HCT116 (cell line): ENCODE measurements around the gene ALX3. TPM values are rescaled to one million over a fixed set of nuclear protein-coding genes. Genes with fewer than 3 reads are reported as not detected.

Experiments
- ATAC-seq: fragments of 200-7000 bp; cut with Tn5 transposase; 2 replicates; pipeline ENCODE4 v1.9.1; 2020; ENCODE audit warnings: mild to moderate bottlenecking, moderate library complexity
- BruUV-seq: library from RNA; stranded (reverse); fragments of 400-500 nt; replicated peaks from 2 replicates; lab custom pipeline; 2021; lab: Mats Ljungman, UMichigan
- CTCF ChIA-PET: fragments of 300-600 bp; sonication (Branson Sonifier 250); formaldehyde crosslinking; loops from one replicate; lab custom pipeline; 2021; ENCODE audit warnings: antibody characterized with exemption; lab: Charles Lee
- POLR2A ChIA-PET: fragments of 300-600, 350-600 bp; sonication (Branson Sonifier 250); formaldehyde crosslinking; loops from one replicate; lab custom pipeline; 2021; ENCODE audit warnings: antibody characterized with exemption; lab: Charles Lee
- RAD21 ChIA-PET, 2 experiments: fragments of 300-600 bp; sonication (Branson Sonifier 250); formaldehyde crosslinking; loops; one replicate each; lab custom pipeline; 2023; ENCODE audit warnings: low total read pairs in 2 of 2; ENCODE audit not compliant: uncharacterized antibody in 2 of 2, unreplicated experiment in 2 of 2, low non-redundant PET in 1 of 2; lab: Charles Lee
- DNase-seq: peaks from one replicate; pipeline ENCODE4 v3.0.0-alpha.2; 2010; ENCODE audit warnings: low read depth, low spot score
- H2AFZ ChIP-seq: fragments of 200-600 bp; shearing (Covaris generic), sonication (generic); 2 replicates; pipeline ENCODE4 v1.6.1; 2017; ENCODE audit warnings: low read depth, mixed run types, mixed read lengths, antibody characterized with exemption, low read length; ENCODE audit not compliant: poor library complexity, severe bottlenecking
- H3K27ac ChIP-seq: 2 replicates; pipeline ENCODE4 v1.5.1; 2012; ENCODE audit warnings: low read depth, low read length
- H3K27me3 ChIP-seq: fragments of 200-600 bp; sonication (generic); 2 replicates; pipeline ENCODE4 v1.6.1; 2016; ENCODE audit warnings: mixed run types, low read length, mixed read lengths; ENCODE audit not compliant: insufficient read depth
- H3K36me3 ChIP-seq, 2 experiments: fragments of 200-500 bp in 1 of 2; fragments of 200-600 bp in 1 of 2; sonication (Bioruptor generic) in 1 of 2; sonication (generic) in 1 of 2; 2 replicates each; pipeline versions ENCODE4 v1.5.1 to v1.6.1; 2014 to 2016; ENCODE audit warnings: low read length in 2 of 2, inconsistent platforms in 1 of 2, mixed read lengths in 1 of 2, mixed run types in 1 of 2; ENCODE audit not compliant: insufficient read depth in 2 of 2, control insufficient read depth in 1 of 2
- H3K4me1 ChIP-seq, 2 experiments: fragments of 200-600 bp in 1 of 2; sonication (generic) in 1 of 2; 2 replicates each; pipeline versions ENCODE4 v1.5.1 to v1.6.1; 2012 to 2017; ENCODE audit warnings: low read length in 2 of 2, inconsistent platforms in 1 of 2, mild to moderate bottlenecking in 1 of 2, mixed read lengths in 1 of 2, mixed run types in 1 of 2, moderate library complexity in 1 of 2; ENCODE audit not compliant: insufficient read depth in 2 of 2, control insufficient read depth in 1 of 2
- H3K4me2 ChIP-seq: fragments of 200-600 bp; sonication (generic); 2 replicates; pipeline ENCODE4 v1.6.1; 2017; ENCODE audit warnings: mixed run types, low read length, mixed read lengths
- H3K4me3 ChIP-seq, 2 experiments: fragments of 200-600 bp in 1 of 2; sonication (generic) in 1 of 2; replicated peaks in 1 of 2; 2 replicates each; pipeline ENCODE4 v1.5.1; 2011 to 2016; ENCODE audit warnings: low read length in 2 of 2, control low read depth in 1 of 2, low read depth in 1 of 2, mild to moderate bottlenecking in 1 of 2, mixed read lengths in 1 of 2, mixed run types in 1 of 2
- H3K79me2 ChIP-seq: fragments of 200-600 bp; sonication (generic); 2 replicates; pipeline ENCODE4 v1.6.1; 2017; ENCODE audit warnings: mild to moderate bottlenecking, mixed run types, low read length, moderate library complexity, mixed read lengths; ENCODE audit not compliant: insufficient read depth
- H3K9ac ChIP-seq: fragments of 200-600 bp; sonication (generic); 2 replicates; pipeline ENCODE4 v1.6.1; 2016; ENCODE audit warnings: low read length, mixed read lengths
- H3K9me2 ChIP-seq: fragments of 200-600 bp; sonication (generic), shearing (Covaris generic); 2 replicates; pipeline ENCODE4 v1.6.1; 2017; ENCODE audit warnings: mixed run types, mild to moderate bottlenecking, moderate library complexity; ENCODE audit not compliant: insufficient read depth
- H3K9me3 ChIP-seq, 2 experiments: fragments of 200-500 bp in 1 of 2; fragments of 200-600 bp in 1 of 2; sonication (Bioruptor generic) in 1 of 2; sonication (generic) in 1 of 2; 2 replicates each; pipeline ENCODE4 v1.6.1; 2014 to 2017; ENCODE audit warnings: low read length in 2 of 2, mixed read lengths in 2 of 2, inconsistent platforms in 1 of 2, low read depth in 1 of 2, mild to moderate bottlenecking in 1 of 2, mixed run types in 1 of 2, moderate library complexity in 1 of 2; ENCODE audit not compliant: control insufficient read depth in 1 of 2, insufficient read depth in 1 of 2
- H4K20me1 ChIP-seq: fragments of 200-600 bp; sonication (generic), shearing (Covaris generic); 2 replicates; pipeline ENCODE4 v1.6.1; 2017; ENCODE audit warnings: mixed run types, mild to moderate bottlenecking, moderate library complexity; ENCODE audit not compliant: insufficient read depth
- CEBPB ChIP-seq: IDR thresholded peaks from 2 replicates; pipeline ENCODE4 v1.6.1; 2012; ENCODE audit warnings: low read depth
- EGR1 ChIP-seq: IDR thresholded peaks from 2 replicates; pipeline ENCODE4 v1.6.1; 2012; ENCODE audit warnings: low read depth
- ELF1 ChIP-seq: IDR thresholded peaks from 2 replicates; pipeline ENCODE4 v1.6.1; 2012; ENCODE audit warnings: low read depth, borderline replicate concordance
- EZH2 ChIP-seq: fragments of 200-600 bp; sonication (generic); IDR thresholded peaks from 2 replicates; pipeline ENCODE4 v1.6.1; 2017; ENCODE audit warnings: antibody characterized with exemption, mixed run types
- EZH2phosphoT487 ChIP-seq: fragments of 200-600 bp; IDR thresholded peaks from 2 replicates; pipeline ENCODE4 v1.6.1; 2018; ENCODE audit warnings: antibody characterized with exemption, borderline replicate concordance
- FOSL1 ChIP-seq: IDR thresholded peaks from 2 replicates; pipeline ENCODE4 v1.6.1; 2012; ENCODE audit warnings: low read depth
- JUND ChIP-seq: IDR thresholded peaks from 2 replicates; pipeline ENCODE4 v1.6.1; 2012
- POLR2AphosphoS5 ChIP-seq: IDR thresholded peaks from 2 replicates; pipeline ENCODE4 v1.6.1; 2011; ENCODE audit warnings: mild to moderate bottlenecking, low read depth, low read length, moderate library complexity
- RAD21 ChIP-seq: IDR thresholded peaks from 2 replicates; pipeline ENCODE4 v1.6.1; 2012; ENCODE audit warnings: low read depth, mild to moderate bottlenecking
- SRF ChIP-seq: IDR thresholded peaks from 2 replicates; pipeline ENCODE4 v1.6.1; 2012; ENCODE audit warnings: low read depth
- TCF7L2 ChIP-seq: IDR thresholded peaks from 2 replicates; pipeline ENCODE4 v1.7.0; 2011; ENCODE audit warnings: borderline replicate concordance, inconsistent platforms; ENCODE audit not compliant: insufficient read depth, insufficient read length; ENCODE audit errors: extremely low read depth
- ZFX ChIP-seq: fragments of 450-650 bp; IDR thresholded peaks from 2 replicates; pipeline ENCODE4 v1.6.1; 2017
- intact Hi-C: fragments of 100-400 bp; cut with micrococcal nuclease; formaldehyde crosslinking; loops from 2 replicates; pipeline ENCODE4 v1.10.0; 2022
- total RNA-seq: library from RNA; stranded (reverse); gene quantifications from one replicate; pipeline ENCODE4 v1.2.1, GENCODE V29; 2021; ENCODE audit not compliant: unreplicated experiment
- TF ChIP-seq, protein P1 (sequence below): IDR thresholded peaks from 2 replicates; pipeline ENCODE4 v1.6.1; 2012
- TF ChIP-seq, protein P2 (sequence below), 3 experiments: fragments of 200-600 bp in 1 of 3; sonication (generic) in 1 of 3; IDR thresholded peaks in 2 of 3; conservative IDR thresholded peaks in 1 of 3; 2 replicates each; pipeline ENCODE4 v1.5.1; 2012 to 2017; ENCODE audit warnings: low read depth in 2 of 3, low read length in 2 of 3, antibody characterized with exemption in 1 of 3, borderline replicate concordance in 1 of 3, control low read depth in 1 of 3, mild to moderate bottlenecking in 1 of 3, mixed read lengths in 1 of 3, mixed run types in 1 of 3, moderate library complexity in 1 of 3; ENCODE audit not compliant: insufficient read depth in 1 of 3
- TF ChIP-seq, protein P3 (sequence below): IDR thresholded peaks from 2 replicates; pipeline ENCODE4 v1.6.1; 2011; ENCODE audit warnings: mild to moderate bottlenecking, low read length, moderate library complexity; ENCODE audit not compliant: insufficient replicate concordance; ENCODE audit errors: extremely low read depth

The ALX3 gene
- total RNA-seq, 1 experiment from 2014 or later: not detected

DNA sequence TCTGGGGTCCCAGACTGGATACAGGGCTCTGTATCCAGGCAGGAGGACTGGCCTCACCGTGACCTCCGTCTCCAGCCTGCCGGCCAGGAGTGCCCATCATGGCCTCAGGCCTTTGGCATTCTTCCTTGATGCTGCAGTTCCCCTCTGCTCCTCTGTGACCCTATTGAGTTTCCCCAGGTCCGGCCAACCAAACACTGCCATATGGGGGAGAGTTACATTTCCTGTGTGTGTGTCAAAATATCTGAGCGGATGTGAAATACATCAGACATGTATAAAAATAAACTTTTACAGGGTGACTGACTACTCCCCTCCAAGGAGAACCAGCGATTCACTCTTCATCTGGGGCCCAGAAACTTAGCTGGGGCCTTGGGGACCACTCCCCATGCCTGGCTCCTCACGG is 31.6 kb upstream of the ALX3 start:
- RAD21 ChIA-PET: no interaction called here
- TF ChIP-seq POLR2AphosphoS5 (no peak), FOSL1 (no peak), SRF (no peak), ZFX (no peak), EGR1 (no peak), JUND (no peak), CEBPB (no peak), TCF7L2 (no peak), EZH2 (no peak), EZH2phosphoT487 (no peak), ELF1 (no peak), RAD21 (no peak)
- TF ChIP-seq, protein P1, sequence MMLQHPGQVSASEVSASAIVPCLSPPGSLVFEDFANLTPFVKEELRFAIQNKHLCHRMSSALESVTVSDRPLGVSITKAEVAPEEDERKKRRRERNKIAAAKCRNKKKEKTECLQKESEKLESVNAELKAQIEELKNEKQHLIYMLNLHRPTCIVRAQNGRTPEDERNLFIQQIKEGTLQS: no peak
- TF ChIP-seq, protein P2, sequence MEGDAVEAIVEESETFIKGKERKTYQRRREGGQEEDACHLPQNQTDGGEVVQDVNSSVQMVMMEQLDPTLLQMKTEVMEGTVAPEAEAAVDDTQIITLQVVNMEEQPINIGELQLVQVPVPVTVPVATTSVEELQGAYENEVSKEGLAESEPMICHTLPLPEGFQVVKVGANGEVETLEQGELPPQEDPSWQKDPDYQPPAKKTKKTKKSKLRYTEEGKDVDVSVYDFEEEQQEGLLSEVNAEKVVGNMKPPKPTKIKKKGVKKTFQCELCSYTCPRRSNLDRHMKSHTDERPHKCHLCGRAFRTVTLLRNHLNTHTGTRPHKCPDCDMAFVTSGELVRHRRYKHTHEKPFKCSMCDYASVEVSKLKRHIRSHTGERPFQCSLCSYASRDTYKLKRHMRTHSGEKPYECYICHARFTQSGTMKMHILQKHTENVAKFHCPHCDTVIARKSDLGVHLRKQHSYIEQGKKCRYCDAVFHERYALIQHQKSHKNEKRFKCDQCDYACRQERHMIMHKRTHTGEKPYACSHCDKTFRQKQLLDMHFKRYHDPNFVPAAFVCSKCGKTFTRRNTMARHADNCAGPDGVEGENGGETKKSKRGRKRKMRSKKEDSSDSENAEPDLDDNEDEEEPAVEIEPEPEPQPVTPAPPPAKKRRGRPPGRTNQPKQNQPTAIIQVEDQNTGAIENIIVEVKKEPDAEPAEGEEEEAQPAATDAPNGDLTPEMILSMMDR (IDR thresholded peaks at IDR 0.05 in 2 of 3, conservative IDR thresholded peaks at IDR 0.05 in 1 of 3; ENCODE audit: borderline replicate concordance in 1 of 3, insufficient read depth in 1 of 3, low read depth in 2 of 3, low read length in 2 of 3): no peak
- TF ChIP-seq, protein P3, sequence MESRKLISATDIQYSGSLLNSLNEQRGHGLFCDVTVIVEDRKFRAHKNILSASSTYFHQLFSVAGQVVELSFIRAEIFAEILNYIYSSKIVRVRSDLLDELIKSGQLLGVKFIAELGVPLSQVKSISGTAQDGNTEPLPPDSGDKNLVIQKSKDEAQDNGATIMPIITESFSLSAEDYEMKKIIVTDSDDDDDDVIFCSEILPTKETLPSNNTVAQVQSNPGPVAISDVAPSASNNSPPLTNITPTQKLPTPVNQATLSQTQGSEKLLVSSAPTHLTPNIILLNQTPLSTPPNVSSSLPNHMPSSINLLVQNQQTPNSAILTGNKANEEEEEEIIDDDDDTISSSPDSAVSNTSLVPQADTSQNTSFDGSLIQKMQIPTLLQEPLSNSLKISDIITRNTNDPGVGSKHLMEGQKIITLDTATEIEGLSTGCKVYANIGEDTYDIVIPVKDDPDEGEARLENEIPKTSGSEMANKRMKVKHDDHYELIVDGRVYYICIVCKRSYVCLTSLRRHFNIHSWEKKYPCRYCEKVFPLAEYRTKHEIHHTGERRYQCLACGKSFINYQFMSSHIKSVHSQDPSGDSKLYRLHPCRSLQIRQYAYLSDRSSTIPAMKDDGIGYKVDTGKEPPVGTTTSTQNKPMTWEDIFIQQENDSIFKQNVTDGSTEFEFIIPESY: no peak
- TF ChIP-seq, all 23 proteins: peak for 0
- Histone ChIP-seq H3K4me3 (no peak overlapping the region), H3K36me3 (no peaks in the 10 kb centered on the region), H3K27me3 (no peaks in the 10 kb centered on the region), H3K4me1 (peaks cover 0 to 4% of the 10 kb centered on the region in 2 experiments; a peak in 1 of 4 replicates), H3K9me3 (no peaks in the 10 kb centered on the region), H3K9ac (no peak overlapping the region), H3K79me2 (no peaks in the 10 kb centered on the region), H4K20me1 (no peaks in the 10 kb centered on the region), H2AFZ (no peak overlapping the region), H3K4me2 (no peak overlapping the region), H3K27ac (no peak overlapping the region), H3K9me2 (no peaks in the 10 kb centered on the region)
- ATAC-seq (no peak), DNase-seq (no peak)
- ChIA-PET CTCF (interaction anchor here (1.9 to 6.9 kb wide), 2 partner anchors 14 to 72 kb away, joined by 5 to 57 read pairs; no protein-coding TSS in a partner anchor), POLR2A (no interaction called here)
- no TSS peak for BruUV-seq
- intact Hi-C loops: no loop called here
